Measurements from ENCODE around the gene GREM2.

The GREM2 gene

DNA sequence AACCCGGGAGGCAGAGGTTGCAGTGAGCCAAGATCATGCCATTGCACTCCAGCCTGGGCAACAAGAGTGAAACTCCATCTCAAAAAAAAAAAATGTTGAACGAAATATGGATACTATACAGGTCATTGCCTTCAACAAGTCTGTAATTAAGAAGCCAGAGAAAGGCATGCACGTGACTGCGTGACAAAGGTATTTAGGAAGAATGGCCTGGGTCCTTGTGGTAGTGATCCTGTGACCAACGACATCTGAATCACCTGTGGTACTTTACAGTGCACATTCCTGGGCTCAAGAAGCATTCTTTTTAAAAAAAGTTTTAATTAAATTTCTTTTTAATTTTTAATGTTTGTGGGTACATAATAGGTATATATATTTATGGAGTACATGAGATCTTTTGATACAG, 115.0 kb downstream of the GREM2 start:
- DNase-seq: no peak

DNA sequence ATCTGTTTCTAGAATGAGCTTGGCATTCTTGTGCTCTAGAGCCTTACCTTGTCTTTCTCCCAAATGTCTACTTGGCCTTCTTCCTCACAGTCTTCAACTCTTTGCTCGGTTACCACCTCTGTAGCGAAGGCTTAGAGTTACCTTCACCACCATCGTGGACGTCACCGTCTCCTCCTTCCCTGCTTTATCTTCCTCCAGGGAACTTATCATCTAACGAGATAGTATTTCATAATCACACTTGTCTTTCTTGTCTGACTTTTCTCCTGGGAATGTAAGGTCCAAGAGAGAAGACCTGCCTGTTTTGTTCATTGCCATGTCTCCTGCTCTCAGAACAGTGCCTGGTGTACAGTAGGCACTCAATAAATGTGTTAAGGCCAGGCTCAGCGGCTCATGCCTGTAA, 115.6 kb downstream of the GREM2 start:
- DNase-seq: no peak

DNA sequence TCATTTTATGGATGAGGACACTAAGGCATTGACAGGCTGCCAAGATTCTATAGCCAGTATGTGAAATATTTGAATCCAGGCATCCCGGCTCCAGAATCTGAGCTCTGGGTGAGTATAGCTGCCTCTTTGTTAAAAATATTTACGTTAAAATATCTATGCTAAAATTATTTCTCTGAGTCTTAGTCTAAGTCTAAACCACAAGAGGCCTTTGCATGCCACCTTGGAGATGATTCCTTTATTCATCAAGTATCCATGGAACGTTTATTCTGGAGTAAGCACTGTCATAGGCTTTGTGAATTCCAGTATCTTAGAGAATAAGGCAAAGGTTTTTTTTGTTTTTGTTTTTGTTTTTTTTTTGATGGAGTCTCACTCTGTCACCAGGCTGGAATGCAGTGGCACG, 116.4 kb downstream of the GREM2 start:
- no peak for DNase-seq

DNA sequence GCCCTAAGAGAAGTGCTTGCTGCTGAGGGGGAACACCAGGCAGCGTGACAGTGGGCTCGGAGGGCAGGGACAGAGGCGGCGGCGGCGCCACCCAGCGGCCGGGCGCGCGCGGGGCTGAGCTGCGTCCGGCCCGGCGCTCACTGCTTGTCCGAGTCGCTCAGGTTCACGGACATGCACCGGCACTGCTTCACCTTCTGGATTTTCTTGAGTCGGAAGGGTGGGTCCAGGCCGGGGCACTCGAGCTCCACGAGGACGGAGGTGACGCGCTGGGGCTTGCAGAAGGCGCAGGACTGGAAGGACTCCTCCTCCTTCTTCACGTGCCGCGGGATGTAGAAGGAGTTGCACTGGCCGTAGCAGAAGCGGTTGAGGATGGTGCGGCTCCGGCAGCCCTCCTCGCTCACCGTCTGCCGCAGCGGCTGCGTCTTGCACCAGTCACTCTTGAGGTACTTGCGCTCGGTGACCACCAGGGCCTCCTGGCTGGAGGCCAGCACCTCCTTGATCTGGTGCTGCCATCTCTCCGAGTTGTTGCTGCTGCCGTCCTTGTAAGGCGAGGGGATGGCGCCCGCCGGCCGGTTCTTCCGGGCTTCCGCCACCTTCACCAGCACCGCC, 119.0 kb downstream of the GREM2 start:
- DNase-seq: no peak

DNA sequence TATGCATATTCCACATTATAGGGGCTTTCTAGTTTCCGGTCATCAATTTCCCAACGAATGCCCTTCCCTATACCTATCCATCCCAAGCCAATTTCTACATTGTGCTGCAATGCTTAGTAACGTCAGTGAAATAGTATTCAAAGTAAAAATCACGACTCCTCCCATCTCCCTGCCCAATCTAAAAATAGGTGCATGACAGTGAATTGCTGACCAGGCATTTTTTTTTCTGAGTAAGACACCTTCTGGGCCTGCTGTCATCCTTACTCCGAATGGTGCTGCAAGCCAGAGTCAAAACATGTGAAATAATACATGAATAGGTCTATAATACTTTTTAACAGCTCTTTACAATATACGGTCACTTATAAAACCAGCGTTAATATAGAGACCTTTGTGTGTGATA, 120.2 kb downstream of the GREM2 start:
- no peak for DNase-seq

DNA sequence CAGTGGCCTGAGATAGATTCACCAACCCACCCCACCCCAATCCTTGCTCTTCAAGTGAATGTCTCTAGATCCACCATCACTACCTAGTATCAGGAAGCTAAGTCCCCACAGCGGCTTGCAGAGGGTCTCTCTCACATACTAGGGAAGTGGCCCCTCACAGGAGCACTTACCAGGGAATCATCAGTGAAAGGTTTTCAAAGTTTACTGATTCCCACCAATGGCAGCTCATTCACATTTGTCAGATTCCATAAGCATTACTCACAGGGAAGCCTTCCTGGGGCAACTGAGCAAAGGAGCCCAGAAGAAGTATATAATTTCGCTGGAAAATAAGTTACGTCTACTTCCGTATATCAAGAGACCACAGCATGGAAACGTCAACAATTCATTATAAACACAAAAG, 120.8 kb downstream of the GREM2 start:
- no peak for DNase-seq

DNA sequence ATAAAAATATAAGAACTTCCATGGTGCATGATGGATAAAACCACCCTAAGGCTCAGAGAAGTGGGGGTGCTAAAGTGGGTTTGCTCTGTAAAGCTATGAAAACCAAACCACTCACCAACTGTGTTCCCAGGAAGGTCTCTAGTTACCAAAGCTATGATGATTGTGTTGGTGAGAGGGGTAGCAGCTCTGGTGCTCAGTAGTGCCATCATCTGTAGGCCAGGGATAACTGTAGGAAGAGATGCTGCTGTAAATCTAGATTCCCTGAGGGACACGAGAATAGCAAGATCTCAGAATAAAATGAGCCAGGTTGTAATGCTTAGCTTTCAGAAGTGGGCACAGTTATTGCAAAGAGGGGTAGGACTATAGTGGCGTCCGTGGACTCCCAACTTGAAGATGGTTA, 124.5 kb downstream of the GREM2 start:
- no peak for DNase-seq

DNA sequence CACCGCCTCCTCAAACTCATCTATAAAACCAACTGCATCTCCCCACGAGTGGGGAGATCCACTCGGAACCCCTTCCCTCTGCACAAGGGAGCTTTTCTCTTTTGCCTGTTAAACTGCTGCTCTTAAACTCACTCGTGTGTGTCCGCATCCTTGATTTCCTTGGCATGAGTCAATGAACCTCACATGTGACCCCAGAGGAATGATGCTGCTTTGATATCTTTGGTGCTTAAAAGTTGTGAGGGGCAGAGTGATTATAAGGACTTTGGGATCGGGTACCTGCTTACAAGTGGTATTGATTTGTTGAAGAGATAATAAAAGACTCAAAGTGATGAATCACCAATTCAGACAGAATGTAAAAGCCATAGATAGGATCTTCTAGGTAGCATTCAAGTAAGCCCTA, 125.3 kb downstream of the GREM2 start:
- DNase-seq: no peak

DNA sequence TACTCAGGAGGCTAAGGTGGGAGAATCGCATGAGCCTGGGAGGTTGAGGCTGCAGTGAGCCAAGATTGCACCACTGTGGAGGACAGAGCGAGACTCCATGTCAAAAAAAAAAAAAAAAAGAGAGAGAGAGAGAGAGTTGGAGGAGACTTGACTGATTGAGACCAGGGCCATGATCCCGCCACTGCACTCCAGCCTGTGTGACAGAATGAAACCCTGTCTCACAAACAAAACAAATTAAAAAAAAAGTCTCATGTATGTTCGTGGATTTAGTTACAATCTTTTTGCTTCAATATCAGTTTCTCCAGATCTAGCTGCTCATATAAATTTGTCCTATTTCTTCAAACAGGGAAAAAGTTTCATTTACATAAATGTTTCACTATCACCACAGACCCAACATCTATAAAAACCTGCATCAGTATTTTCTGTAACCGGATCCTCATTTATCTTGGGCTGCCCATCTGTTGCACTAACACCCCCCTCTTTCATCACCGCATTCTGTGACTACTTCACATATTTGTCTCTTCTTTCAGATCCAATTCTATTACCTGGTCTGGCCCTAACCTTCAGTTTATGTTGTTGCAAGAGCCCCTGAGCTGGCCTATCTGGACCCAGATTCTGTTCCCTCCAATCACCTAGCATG, 127.0 kb downstream of the GREM2 start:
- no peak for DNase-seq

DNA sequence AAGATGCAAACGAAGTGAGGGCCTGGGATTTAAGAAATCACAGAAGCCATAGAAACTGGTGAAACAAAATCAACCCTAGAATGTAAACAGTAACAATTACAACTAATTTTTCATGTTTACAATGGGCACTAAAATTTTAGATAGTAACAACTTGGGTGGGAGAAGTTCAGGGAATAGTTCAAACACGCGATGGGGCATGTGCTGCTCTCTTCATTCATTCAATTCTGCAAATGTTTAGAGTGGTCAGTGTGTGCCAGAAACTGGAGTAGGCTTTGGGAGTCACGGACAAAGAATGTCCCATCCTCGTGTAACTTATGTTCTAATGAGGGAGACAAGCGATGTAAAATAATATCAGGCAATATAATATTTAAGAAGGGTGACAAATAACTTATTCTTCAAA, 133.4 kb downstream of the GREM2 start:
- DNase-seq: no peak

DNA sequence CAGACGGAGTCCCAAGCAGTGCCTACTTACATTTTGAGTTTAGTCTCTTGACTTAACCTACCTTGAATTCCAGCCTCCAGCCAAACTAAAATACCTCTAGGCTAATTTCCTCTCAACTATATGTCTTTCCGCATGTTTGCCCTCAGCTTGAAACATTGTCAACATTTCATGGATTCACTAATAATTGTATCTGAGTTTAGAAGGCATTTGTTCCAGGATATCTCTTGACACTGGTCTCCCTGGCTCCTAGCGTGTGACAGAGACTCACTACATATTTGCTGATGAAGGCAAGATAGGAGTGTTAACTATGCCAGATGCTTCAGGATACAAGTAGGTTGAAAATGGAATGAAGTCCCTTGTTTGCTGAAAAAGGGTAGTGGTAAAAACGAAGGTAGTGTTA, 136.1 kb downstream of the GREM2 start:
- no peak for DNase-seq

DNA sequence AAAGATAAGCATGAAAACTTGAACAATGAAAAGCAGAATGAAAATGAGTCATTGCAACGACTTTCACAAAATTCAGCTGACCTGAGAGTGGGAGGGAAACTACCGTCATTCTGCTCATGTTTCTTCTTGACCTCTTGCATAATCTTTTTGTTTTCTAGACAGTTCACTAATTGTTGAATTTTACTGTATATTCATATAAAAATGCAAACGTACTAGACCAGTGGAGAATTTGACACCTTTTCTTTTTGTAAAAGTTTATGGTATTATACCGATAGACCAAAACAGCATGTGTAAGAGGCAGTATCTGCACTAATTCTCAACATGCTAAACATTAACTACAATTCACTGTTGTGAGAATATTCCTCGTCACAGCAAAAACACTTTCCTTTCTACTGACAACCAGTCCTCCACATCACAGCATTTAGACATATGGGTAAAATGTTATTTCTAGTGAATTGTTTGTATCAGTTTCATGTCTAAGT, 137.8 kb downstream of the GREM2 start:
- no peak for DNase-seq

DNA sequence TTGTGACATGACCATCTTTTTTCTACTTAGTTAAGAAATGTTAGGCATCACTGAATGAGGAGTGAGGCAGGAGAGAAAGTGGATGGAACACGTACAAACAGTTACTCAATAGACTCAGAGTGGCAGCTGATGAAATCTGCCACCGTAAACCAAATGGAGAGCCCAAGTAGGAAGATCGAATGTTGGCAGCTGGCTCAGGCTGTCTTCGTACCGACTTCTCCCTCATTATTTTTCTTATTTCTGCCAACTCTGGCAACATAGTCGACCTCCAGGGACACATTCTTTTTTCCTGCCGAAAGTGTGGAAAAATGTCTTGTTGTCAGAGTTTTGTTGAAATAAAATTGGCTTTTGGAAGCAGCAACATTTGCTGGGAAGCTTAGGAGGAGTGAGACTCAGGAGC, 143.3 kb downstream of the GREM2 start:
- no peak for DNase-seq

DNA sequence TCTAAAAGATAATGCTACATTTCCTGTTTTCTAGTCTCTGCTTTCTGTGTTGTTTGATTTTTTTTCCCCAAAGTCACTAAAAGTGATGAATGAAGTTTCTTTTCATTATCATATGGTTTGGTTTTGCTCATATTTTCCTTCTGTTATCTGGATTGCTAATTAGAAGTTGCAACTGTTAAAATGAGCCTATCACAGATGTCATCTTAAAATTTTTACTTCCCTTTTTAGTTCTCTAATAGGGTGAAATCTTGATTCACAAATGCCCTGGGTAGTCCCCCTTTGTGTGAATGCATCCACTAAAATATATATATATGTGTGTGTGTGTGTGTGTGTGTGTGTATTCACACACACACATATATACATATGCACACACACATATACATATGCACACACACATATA, 144.1 kb downstream of the GREM2 start:
- DNase-seq: no peak

DNA sequence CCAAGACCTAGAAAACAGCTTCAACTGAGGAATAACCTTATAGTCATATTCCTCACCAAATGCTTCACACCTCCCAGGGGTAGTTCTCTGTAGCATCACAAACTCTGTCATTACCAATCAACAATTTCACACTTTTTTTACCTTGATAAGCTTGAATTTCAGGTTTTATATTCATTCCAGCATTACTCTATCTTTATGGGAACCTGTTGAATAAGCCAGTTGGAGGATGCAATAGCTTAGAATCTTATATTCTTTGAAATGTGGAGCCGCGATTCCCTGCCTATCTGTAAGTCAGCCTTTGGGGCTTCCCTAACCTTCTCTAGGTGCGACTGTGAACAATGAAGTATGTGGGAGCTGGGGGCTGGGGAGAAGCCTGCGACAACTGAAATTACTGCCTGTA, 145.4 kb downstream of the GREM2 start:
- no peak for DNase-seq

DNA sequence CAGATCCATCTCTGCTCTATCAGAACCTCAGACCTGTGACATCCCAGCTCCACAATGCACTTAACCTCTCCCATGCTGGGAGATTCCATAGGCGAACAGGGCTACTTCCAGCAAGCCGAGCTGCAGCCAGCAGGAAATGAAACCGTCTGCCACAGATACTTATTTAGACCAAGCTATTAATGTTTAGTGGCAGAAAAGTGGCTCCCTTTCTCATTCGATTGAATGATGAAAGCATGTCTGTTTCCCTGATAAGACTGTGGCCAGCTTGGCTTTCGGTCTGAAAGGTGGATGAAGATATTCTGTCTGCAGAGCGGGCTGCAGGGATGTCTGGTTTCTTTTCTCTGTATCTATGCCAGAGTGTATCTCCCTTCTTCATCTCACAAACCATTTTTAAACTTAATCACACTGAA, 146.4 kb downstream of the GREM2 start:
- no peak for DNase-seq

DNA sequence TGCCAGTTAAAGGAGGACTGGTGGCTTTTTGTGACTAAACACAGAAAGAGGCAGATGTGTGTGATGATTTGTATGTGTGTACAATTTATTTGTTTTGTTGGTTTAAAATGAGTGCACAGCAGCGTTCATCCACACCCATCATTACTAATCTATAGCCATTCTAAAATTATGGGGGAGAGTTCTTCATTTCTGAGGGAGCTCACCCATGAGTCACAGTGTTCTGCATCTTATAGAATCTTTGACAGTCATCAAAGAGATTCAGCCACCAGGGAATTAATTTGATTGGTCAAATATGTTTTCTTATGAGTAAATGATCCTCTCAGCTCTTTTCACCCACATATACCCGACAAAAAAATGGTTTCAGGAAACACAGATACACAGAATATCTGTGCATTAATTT, 147.9 kb downstream of the GREM2 start:
- no peak for DNase-seq

DNA sequence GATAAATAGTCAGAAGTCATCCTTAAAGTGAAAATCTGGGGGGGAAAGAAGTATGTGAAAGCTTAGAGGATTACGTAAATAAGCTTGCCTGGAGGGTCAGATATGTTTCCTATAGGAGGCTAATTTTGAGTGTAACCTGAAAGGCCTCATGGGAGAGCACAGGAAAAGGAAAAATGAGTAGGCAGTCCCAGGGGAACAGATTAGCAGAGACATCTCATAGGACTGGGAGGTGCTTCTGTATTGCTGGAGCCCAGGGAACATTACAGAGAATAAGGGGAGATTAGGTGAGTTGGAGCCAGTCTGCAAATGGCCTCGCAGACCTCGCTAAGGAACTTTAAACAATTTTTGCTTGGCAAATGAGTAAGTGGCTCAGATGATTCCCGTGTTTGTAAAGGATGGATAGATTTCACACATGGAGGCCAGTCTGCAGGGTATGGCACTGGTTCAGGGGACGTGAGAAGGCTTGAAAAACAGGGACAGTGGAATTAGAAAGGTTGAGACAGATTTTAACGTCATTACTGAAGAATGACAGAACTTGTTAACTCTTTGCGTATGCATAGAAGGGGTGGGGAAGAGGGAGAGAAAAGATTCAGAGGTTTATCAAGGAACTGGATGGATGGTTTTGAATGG, 149.1 kb downstream of the GREM2 start:
- no peak for DNase-seq

DNA sequence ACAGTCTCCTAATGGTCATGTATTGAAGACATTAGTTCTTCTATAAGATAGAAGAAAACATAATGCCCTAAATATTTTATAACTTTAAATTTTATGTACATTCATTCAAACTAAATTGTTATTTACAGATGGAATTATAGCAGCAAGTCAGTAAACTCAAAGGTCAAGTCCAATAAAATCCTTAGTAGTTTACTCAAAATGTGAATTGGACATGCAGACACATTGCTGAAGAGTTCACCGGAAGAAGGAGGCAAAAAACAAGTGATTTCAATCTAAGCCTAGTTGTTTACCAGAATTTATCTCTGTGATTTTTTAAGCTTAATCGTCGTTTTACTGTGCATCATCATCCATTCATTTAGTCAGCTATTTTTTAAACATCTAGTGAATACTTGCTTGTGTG, 149.7 kb downstream of the GREM2 start:
- no peak for DNase-seq

DNA sequence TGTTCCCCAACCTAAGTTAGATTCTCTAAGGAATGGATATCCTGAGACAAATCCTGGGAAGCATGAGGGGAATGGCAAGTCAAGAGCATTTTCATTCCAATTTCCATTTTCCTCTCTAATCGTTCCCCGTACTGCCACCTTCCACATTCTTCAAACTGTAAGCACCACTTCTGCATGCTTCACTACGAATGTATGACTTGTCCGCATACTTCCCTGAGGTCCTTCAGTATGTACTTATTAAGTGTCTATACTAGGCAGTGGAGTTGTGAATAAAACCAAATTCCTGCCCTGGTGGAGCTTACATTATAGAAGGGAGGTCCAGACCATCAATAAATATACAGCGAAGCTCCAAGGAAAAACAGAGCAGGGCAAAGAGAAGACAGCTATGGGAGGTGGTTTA, 154.8 kb downstream of the GREM2 start:
- DNase-seq: no peak

DNA sequence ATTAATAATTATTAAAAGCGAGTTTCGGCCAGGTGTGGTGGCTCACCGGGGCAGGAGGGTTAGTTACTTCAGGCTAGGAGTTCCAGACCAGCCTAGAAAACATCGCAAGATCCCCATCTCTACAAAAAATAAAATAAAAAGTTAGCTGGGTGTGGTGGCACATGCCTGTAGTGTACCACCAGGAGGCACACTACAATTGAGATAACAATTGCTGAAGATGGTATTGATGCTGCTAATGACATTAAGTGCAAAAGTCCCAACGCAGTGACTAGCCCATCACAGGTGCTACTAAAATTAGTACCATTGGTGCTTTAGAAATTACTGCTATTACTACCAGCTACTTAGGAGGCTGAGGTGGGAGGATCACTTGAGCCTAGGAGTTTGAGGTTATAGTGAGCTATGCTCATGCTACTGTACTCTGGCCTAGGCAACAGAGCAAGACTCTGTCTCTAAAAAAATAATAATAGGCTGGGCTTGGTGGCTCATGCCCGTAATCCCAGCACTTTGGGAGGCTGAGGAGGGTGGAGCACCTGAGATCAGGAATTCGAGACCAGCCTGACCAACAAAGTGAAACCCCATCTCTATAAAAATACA, 156.6 kb downstream of the GREM2 start:
- no peak for DNase-seq

DNA sequence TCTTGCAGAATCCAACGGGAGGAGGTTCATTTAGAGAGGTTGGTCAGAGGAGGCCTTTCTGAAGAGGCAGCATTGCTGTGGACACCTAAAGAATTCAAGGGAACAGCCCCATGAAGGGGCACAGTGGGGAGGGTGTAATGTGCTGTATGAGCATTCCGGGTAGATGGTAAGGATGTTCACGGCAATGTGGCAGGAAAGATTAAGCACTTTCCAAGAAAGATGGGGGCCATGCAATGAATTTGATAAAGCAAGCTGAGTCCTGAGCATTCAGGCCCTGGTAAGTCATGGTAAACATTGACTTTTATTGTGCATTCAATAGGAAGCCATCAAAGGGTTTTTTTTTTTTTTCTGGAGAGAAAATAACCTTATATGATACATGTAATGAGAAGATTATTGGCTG, 166.6 kb downstream of the GREM2 start:
- DNase-seq: no peak

DNA sequence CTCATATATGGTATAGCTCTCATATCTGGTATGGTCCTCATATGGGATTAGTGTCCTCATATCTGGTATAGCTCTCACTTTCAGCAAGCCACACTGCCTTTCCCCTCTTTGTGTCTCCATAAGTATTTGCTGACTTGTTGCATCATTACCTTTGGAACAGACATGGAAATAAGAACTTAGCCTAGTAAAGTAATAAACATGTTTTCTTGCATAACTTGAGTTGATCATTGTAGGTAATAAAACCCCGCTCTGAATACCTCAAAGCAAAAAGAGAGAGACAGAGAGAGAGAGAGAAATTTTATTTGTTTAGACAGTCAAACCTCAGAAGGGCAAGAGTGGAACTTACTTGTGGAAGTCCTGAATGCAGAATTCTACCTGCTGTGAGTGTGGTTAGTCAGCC, 170.3 kb downstream of the GREM2 start:
- no peak for DNase-seq

Data from activated CD4-positive, alpha-beta T cell treated with anti-CD3 and anti-CD28 coated beads, Interleukin-2, amount 50 U/mL, for 4 hours (primary cell).